GM10847 (cell line): ENCODE data around the gene ALDH1A3.

Experiments used
- POLR2A ChIP-seq: IDR thresholded peaks from 2 replicates; pipeline ENCODE4 v1.6.1; 2011; ENCODE audit not compliant: insufficient read length; ENCODE audit errors: extremely low read depth

ALDH1A3 gene

GRCh38 chr15:100849855-100850218, 29.8 kb upstream of the ALDH1A3 start:
- TF ChIP-seq POLR2A: no peak

GRCh38 chr15:100852630-100853029, 27.0 kb upstream of the ALDH1A3 start:
- TF ChIP-seq POLR2A: no peak

GRCh38 chr15:100853676-100854440, 25.8 kb upstream of the ALDH1A3 start:
- no peak for TF ChIP-seq POLR2A

- TF ChIP-seq POLR2A: no peak
These were observed 22.8 kb upstream of the ALDH1A3 start for GRCh38 chr15:100856867-100857266.

GRCh38 chr15:100858294-100858693, 21.3 kb upstream of the ALDH1A3 start:
- no peak for TF ChIP-seq POLR2A

GRCh38 chr15:100859970-100860828, 19.4 kb upstream of the ALDH1A3 start:
- no peak for TF ChIP-seq POLR2A

GRCh38 chr15:100860829-100861510, 18.7 kb upstream of the ALDH1A3 start:
- no peak for TF ChIP-seq POLR2A

- no peak for TF ChIP-seq POLR2A
These were observed 18.1 kb upstream of the ALDH1A3 start for GRCh38 chr15:100861511-100861991.

- no peak for TF ChIP-seq POLR2A
These were observed 17.5 kb upstream of the ALDH1A3 start for GRCh38 chr15:100862162-100862561.

- no peak for TF ChIP-seq POLR2A
These were observed 16.4 kb upstream of the ALDH1A3 start for GRCh38 chr15:100863075-100863795.

GRCh38 chr15:100863796-100864267, 15.8 kb upstream of the ALDH1A3 start:
- no peak for TF ChIP-seq POLR2A

GRCh38 chr15:100866386-100867330, 13.0 kb upstream of the ALDH1A3 start:
- TF ChIP-seq POLR2A: no peak

GRCh38 chr15:100867433-100867832, 12.2 kb upstream of the ALDH1A3 start:
- no peak for TF ChIP-seq POLR2A

- TF ChIP-seq POLR2A: no peak
These were observed 10.3 kb upstream of the ALDH1A3 start for GRCh38 chr15:100869151-100869999.
